ENCODE data around the gene FLNB. TPM values are rescaled to one million over a fixed set of nuclear protein-coding genes. Genes with fewer than 3 reads are reported as not detected.

Gene FLNB
- total and polyA plus RNA-seq, 10 of the 15 experiments (the other 5 are each of a cell fraction or from before 2014, with no cell fraction given): 13.6 to 51.8 (median 26.4) TPM

DNA sequence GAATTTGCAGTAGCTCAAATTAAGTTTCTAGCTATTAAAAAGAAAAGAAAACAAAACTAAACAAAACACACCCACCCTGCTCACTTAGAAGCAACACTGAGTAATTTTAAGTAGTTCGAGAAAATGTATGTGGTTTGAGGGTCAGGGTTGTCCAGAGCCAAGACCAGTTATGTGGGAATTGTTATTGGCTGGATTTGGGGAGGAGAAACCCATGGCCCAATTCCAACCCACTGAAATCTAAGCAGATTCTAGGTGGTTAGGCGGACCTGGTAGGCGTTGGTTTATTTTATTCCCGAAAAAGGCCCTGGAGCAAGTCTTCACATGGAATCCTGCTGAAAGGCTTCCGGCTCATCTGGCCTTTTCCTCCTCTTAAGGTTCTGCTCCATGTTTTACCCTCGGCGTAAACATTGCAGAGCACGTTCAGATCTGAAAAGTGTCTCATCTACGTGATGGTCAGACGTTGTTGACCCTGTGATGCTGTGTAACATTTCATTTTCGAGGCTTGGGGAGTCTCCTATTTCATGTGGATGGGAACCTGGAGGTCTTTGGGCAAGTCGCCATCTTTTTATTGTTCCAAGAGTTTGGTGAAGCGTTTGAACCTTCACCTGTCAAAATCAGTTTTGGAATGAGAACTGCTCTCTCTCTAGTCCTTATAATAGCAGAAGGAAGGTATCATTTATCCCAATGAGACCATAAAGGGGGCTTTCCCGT, 64.0 kb downstream of the FLNB start:
- Histone ChIP-seq H4K20me1 (ENCODE audit: control insufficient read depth, insufficient read depth) (no peaks in the 10 kb centered on the region), H3K4me2 (ENCODE audit: control insufficient read depth, insufficient read depth) (no peak overlapping the region), H3K36me3 (ENCODE audit: control insufficient read depth in 2 of 2, insufficient read depth in 2 of 2, low read length in 1 of 2) (peaks cover 0 to 1% of the 10 kb centered on the region in 2 experiments; a peak in 2 of 4 replicates), H3K79me2 (ENCODE audit: control insufficient read depth, insufficient read depth, low read length) (no peaks in the 10 kb centered on the region), H3K9ac (ENCODE audit: control insufficient read depth, insufficient read depth, low read length) (no peak overlapping the region), H3K4me3 (no peak overlapping the region), H3K9me3 (replicated peaks; ENCODE audit: control insufficient read depth, insufficient read depth, low read length) (no peaks in the 10 kb centered on the region), H3K27me3 (replicated peaks in 1 of 2; ENCODE audit: control insufficient read depth in 2 of 2, insufficient read depth in 2 of 2, low read length in 1 of 2) (no peaks in the 10 kb centered on the region), H3K27ac (ENCODE audit: control insufficient read depth, insufficient read depth) (no peak overlapping the region), H3K4me1 (ENCODE audit: control insufficient read depth, insufficient read depth, low read length) (peaks cover 22% of the 10 kb centered on the region), H2AFZ (ENCODE audit: control insufficient read depth, low read depth, low read length) (no peak overlapping the region)
- no TSS peak for BruUV-seq (replicated peaks)
- ATAC-seq (no peak), FAIRE-seq (no peak), DNase-seq (ENCODE audit: low read depth, low spot score) (no peak)
- WGBS (ENCODE audit: insufficient coverage, insufficient replicate concordance, low lambda C conversion rate, missing lambda C conversion rate): 75% methylated on average over 14 of the region's 14 CpGs
- SMC1A ChIA-PET (ENCODE audit: uncharacterized antibody, unreplicated experiment): interaction anchor here (0.6 to 3.8 kb wide), 10 partner anchors 9 to 1397 kb away, joined by 3 to 33 read pairs (median 4); no protein-coding TSS in a partner anchor
- POLR2A ChIA-PET: interaction anchor here (1.0 kb wide), 2 partner anchors 19 to 44 kb away, joined by 3 read pairs; no protein-coding TSS in a partner anchor
- RAD21 ChIA-PET (ENCODE audit: unreplicated experiment): interaction anchor here (0.9 to 4.8 kb wide), 4 partner anchors 14 to 62 kb away, joined by 3 to 35 read pairs (median 16); partner anchors contain the start of gene FLNB
- CTCF ChIA-PET: interaction anchor here (1.0 to 2.2 kb wide), 5 partner anchors 9 to 234 kb away, joined by 3 to 7 read pairs (median 4); partner anchors contain the start of genes HTD2 and RPP14
- intact Hi-C loops (cut with micrococcal nuclease; ENCODE audit: unreplicated experiment) (loop anchor here (5.0 kb wide), 1 partner anchor 60 kb away; no protein-coding TSS in a partner anchor), in situ Hi-C loops (cut with MboI) (no loop called here)
- TF ChIP-seq KAT2A (conservative IDR thresholded peaks at IDR 0.05; ENCODE audit: control insufficient read depth, low read depth, low read length) (no peak), ETV6 (conservative IDR thresholded peaks at IDR 0.05 in 1 of 2, IDR thresholded peaks at IDR 0.05 in 1 of 2; ENCODE audit: borderline replicate concordance in 1 of 2, low read depth in 1 of 2) (no peak), LARP7 (IDR thresholded peaks at IDR 0.05) (no peak), KDM1A (IDR thresholded peaks at IDR 0.05; ENCODE audit: borderline replicate concordance) (no peak), NRF1 (conservative IDR thresholded peaks at IDR 0.05; ENCODE audit: low read depth, low read length) (no peak), RB1 (IDR thresholded peaks at IDR 0.05; ENCODE audit: borderline replicate concordance) (no peak), YY1 (IDR thresholded peaks at IDR 0.05; ENCODE audit: low read depth, low read length) (no peak), RUNX3 (IDR thresholded peaks at IDR 0.05; ENCODE audit: low read length) (no peak), FOXM1 (IDR thresholded peaks at IDR 0.05; ENCODE audit: low read depth, low read length) (no peak)
- TF ChIP-seq, protein P1, sequence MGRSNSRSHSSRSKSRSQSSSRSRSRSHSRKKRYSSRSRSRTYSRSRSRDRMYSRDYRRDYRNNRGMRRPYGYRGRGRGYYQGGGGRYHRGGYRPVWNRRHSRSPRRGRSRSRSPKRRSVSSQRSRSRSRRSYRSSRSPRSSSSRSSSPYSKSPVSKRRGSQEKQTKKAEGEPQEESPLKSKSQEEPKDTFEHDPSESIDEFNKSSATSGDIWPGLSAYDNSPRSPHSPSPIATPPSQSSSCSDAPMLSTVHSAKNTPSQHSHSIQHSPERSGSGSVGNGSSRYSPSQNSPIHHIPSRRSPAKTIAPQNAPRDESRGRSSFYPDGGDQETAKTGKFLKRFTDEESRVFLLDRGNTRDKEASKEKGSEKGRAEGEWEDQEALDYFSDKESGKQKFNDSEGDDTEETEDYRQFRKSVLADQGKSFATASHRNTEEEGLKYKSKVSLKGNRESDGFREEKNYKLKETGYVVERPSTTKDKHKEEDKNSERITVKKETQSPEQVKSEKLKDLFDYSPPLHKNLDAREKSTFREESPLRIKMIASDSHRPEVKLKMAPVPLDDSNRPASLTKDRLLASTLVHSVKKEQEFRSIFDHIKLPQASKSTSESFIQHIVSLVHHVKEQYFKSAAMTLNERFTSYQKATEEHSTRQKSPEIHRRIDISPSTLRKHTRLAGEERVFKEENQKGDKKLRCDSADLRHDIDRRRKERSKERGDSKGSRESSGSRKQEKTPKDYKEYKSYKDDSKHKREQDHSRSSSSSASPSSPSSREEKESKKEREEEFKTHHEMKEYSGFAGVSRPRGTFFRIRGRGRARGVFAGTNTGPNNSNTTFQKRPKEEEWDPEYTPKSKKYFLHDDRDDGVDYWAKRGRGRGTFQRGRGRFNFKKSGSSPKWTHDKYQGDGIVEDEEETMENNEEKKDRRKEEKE (IDR thresholded peaks at IDR 0.05): no peak
- TF ChIP-seq, protein P2, sequence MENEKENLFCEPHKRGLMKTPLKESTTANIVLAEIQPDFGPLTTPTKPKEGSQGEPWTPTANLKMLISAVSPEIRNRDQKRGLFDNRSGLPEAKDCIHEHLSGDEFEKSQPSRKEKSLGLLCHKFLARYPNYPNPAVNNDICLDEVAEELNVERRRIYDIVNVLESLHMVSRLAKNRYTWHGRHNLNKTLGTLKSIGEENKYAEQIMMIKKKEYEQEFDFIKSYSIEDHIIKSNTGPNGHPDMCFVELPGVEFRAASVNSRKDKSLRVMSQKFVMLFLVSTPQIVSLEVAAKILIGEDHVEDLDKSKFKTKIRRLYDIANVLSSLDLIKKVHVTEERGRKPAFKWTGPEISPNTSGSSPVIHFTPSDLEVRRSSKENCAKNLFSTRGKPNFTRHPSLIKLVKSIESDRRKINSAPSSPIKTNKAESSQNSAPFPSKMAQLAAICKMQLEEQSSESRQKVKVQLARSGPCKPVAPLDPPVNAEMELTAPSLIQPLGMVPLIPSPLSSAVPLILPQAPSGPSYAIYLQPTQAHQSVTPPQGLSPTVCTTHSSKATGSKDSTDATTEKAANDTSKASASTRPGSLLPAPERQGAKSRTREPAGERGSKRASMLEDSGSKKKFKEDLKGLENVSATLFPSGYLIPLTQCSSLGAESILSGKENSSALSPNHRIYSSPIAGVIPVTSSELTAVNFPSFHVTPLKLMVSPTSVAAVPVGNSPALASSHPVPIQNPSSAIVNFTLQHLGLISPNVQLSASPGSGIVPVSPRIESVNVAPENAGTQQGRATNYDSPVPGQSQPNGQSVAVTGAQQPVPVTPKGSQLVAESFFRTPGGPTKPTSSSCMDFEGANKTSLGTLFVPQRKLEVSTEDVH (IDR thresholded peaks at IDR 0.05; ENCODE audit: low read depth, partially characterized antibody): no peak
- TF ChIP-seq, protein P3, sequence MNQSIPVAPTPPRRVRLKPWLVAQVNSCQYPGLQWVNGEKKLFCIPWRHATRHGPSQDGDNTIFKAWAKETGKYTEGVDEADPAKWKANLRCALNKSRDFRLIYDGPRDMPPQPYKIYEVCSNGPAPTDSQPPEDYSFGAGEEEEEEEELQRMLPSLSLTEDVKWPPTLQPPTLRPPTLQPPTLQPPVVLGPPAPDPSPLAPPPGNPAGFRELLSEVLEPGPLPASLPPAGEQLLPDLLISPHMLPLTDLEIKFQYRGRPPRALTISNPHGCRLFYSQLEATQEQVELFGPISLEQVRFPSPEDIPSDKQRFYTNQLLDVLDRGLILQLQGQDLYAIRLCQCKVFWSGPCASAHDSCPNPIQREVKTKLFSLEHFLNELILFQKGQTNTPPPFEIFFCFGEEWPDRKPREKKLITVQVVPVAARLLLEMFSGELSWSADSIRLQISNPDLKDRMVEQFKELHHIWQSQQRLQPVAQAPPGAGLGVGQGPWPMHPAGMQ (IDR thresholded peaks at IDR 0.05; ENCODE audit: borderline replicate concordance): no peak
- TF ChIP-seq, protein P4, sequence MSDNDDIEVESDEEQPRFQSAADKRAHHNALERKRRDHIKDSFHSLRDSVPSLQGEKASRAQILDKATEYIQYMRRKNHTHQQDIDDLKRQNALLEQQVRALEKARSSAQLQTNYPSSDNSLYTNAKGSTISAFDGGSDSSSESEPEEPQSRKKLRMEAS (IDR thresholded peaks at IDR 0.05; ENCODE audit: low read depth, low read length): no peak
- TF ChIP-seq, protein P5, sequence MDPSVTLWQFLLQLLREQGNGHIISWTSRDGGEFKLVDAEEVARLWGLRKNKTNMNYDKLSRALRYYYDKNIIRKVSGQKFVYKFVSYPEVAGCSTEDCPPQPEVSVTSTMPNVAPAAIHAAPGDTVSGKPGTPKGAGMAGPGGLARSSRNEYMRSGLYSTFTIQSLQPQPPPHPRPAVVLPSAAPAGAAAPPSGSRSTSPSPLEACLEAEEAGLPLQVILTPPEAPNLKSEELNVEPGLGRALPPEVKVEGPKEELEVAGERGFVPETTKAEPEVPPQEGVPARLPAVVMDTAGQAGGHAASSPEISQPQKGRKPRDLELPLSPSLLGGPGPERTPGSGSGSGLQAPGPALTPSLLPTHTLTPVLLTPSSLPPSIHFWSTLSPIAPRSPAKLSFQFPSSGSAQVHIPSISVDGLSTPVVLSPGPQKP (IDR thresholded peaks at IDR 0.05; ENCODE audit: low read depth, low read length): no peak

Measured in GM12878 (cell line).